Sigmoid colon (tissue), 7 donors: ENCODE measurements around the gene CAPN5. TPM values are rescaled to one million over a fixed set of nuclear protein-coding genes. Genes with fewer than 3 reads are reported as not detected.

Experiments
- DNase-seq: peaks from one replicate; pipeline ENCODE4 v3.0.0-alpha.2; 2019
- H3K27ac ChIP-seq, 4 donors: fragments of 200-600 bp; sonication (generic); one replicate each; pipeline ENCODE4 v1.5.1; 2016 to 2019; ENCODE audit warnings: mild to moderate bottlenecking in 1 of 4
- H3K27me3 ChIP-seq, 3 donors: fragments of 200-600 bp; sonication (generic); one replicate each; pipeline ENCODE4 v1.5.1; 2019; ENCODE audit warnings: mild to moderate bottlenecking in 1 of 3
- H3K36me3 ChIP-seq, 4 donors: fragments of 200-600 bp; sonication (generic); one replicate each; pipeline ENCODE4 v1.5.1; 2016 to 2019
- H3K4me1 ChIP-seq, 4 donors: fragments of 200-600 bp; sonication (generic); one replicate each; pipeline ENCODE4 v1.5.1; 2017 to 2019
- H3K4me3 ChIP-seq, 4 donors: fragments of 200-600 bp; sonication (generic); one replicate each; pipeline ENCODE4 v1.5.1; 2017 to 2019; ENCODE audit warnings: mild to moderate bottlenecking in 2 of 4, moderate library complexity in 1 of 4
- H3K9me3 ChIP-seq, 4 donors: fragments of 200-600 bp in 3 of 4; sonication (generic) in 3 of 4; one replicate each; pipeline versions ENCODE4 v1.5.1 to v1.6.1; 2013 to 2019
- CTCF ChIP-seq, 4 experiments: fragments of 450-650 bp in 3 of 4; fragments of 200-600 bp in 1 of 4; IDR thresholded peaks; one replicate each; pipeline ENCODE4 v1.5.1; 2016 to 2019; ENCODE audit warnings: antibody characterized with exemption in 4 of 4, mild to moderate bottlenecking in 3 of 4, moderate library complexity in 2 of 4
- EP300 ChIP-seq, 4 donors: sonication (generic); formaldehyde crosslinking; IDR thresholded peaks; one replicate each; pipeline ENCODE4 v1.6.1; 2017; ENCODE audit warnings: antibody characterized with exemption in 4 of 4
- POLR2A ChIP-seq, 2 donors: fragments of 450-650 bp; IDR thresholded peaks; one replicate each; pipeline ENCODE4 v1.6.1; 2016; ENCODE audit warnings: antibody characterized with exemption in 2 of 2, mild to moderate bottlenecking in 2 of 2, moderate library complexity in 2 of 2
- POLR2AphosphoS5 ChIP-seq, 4 donors: sonication (generic); formaldehyde crosslinking; IDR thresholded peaks; one replicate each; pipeline ENCODE4 v1.6.1; 2017; ENCODE audit warnings: antibody characterized with exemption in 4 of 4
- WGBS, 2 donors: extraction: QIAGEN DNeasy Blood & Tissue Kit; methylation state at CpG; one replicate each; pipeline ENCODE4 v1.1.7; 2013; 5-methylcytosine and 5-hydroxymethylcytosine counted together
- intact Hi-C: fragments of 100-400 bp; cut with DNase I; formaldehyde crosslinking; loops from one replicate; pipeline ENCODE4 v1.15.1; 2023
- polyA plus RNA-seq, 3 donors: library from polyadenylated mRNA; stranded (reverse); fragments of 200-250 nt; gene quantifications; one replicate each; pipeline ENCODE4 v1.2.3, GENCODE V29; 2013
- total RNA-seq, 4 donors: library from RNA; depleted of rRNA; stranded (reverse); fragments of >200 nt; gene quantifications; one replicate each; pipeline ENCODE4 v1.1.0, GENCODE V29; 2016
- donor health status: healthy with polysubstance abuse.
- donor health status: Bipolar disorder and iron deficiency.
- donor health status: healthy.

Gene CAPN5
- total and polyA plus RNA-seq, 7 donors, result 4.1 to 110 (median 12.5) TPM

GRCh38 chr11:77038029-77038824 is 28.5 kb upstream of the CAPN5 start:
- TF ChIP-seq POLR2AphosphoS5 (IDR thresholded peaks at IDR 0.05) (no peak), CTCF (IDR thresholded peaks at IDR 0.05) (no peak), EP300 (IDR thresholded peaks at IDR 0.05) (no peak), POLR2A (IDR thresholded peaks at IDR 0.05) (no peak)
- H3K9me3 ChIP-seq, result no peaks in the 10 kb centered on the region
- DNase-seq, result no peak
- no peak overlapping the region for H3K4me3 ChIP-seq
- no peak overlapping the region for H3K27ac ChIP-seq
- peaks cover 0 to 12% (median 9%) of the 10 kb centered on the region in 4 donors for H3K4me1 ChIP-seq
- intact Hi-C loops, result no loop called here
- 76 to 80% methylated on average over 10 of the region's 10 CpGs for WGBS, 2 donors
- H3K36me3 ChIP-seq, result no peaks in the 10 kb centered on the region
- H3K27me3 ChIP-seq, result peaks cover 10 to 54% (median 30%) of the 10 kb centered on the region in 3 donors

- Histone ChIP-seq H3K4me3 (no peak overlapping the region), H3K4me1 (peaks cover 0 to 12% (median 9%) of the 10 kb centered on the region in 4 donors), H3K27ac (no peak overlapping the region), H3K36me3 (no peaks in the 10 kb centered on the region), H3K9me3 (no peaks in the 10 kb centered on the region), H3K27me3 (peaks cover 10 to 54% (median 30%) of the 10 kb centered on the region in 3 donors)
- intact Hi-C loops, result no loop called here
- WGBS, 2 donors, result 78 to 85% methylated on average over 16 of the region's 16 CpGs
- no peak for DNase-seq
- no peak for TF ChIP-seq POLR2AphosphoS5 (IDR thresholded peaks at IDR 0.05)
- TF ChIP-seq EP300 (IDR thresholded peaks at IDR 0.05), result no peak
These were observed 27.9 kb upstream of the CAPN5 start for GRCh38 chr11:77038825-77039326.

- H3K4me3 ChIP-seq, result peak overlapping the region in 3 of 4 donors; percentile 23 to 42 (median 38)
- WGBS, 2 donors, result 19 to 31% methylated on average over 109 of the region's 109 CpGs
- H3K36me3 ChIP-seq, result no peaks in the 10 kb centered on the region
- no peaks in the 10 kb centered on the region for H3K9me3 ChIP-seq
- no peak overlapping the region for H3K27ac ChIP-seq
- intact Hi-C loops, result no loop called here
- TF ChIP-seq CTCF (IDR thresholded peaks at IDR 0.05), result peak in 3 of 4 experiments; percentile 18 to 32 (median 23)
- TF ChIP-seq POLR2A (IDR thresholded peaks at IDR 0.05), result no peak
- H3K4me1 ChIP-seq, result peaks cover 0 to 12% (median 9%) of the 10 kb centered on the region in 4 donors
- DNase-seq, result peak; percentile 54
- H3K27me3 ChIP-seq, result peaks cover 10 to 59% (median 37%) of the 10 kb centered on the region in 3 donors
These were observed 27.0 kb upstream of the CAPN5 start for GRCh38 chr11:77039491-77040400.

GRCh38 chr11:77040401-77040777 is 26.4 kb upstream of the CAPN5 start:
- intact Hi-C loops, result no loop called here
- DNase-seq, result peak; percentile 50

More at GRCh38 chr11:77040401-77040777, 26.4 kb upstream of the CAPN5 start:
- Histone ChIP-seq H3K27ac (no peak overlapping the region), H3K36me3 (no peaks in the 10 kb centered on the region), H3K9me3 (no peaks in the 10 kb centered on the region), H3K4me3 (no peak overlapping the region), H3K27me3 (peaks cover 10 to 65% (median 40%) of the 10 kb centered on the region in 3 donors), H3K4me1 (peaks cover 0 to 12% (median 9%) of the 10 kb centered on the region in 4 donors)
- WGBS, 2 donors, result 82 to 93% methylated on average over 37 of the region's 37 CpGs
- TF ChIP-seq POLR2A (IDR thresholded peaks at IDR 0.05), result no peak
- no peak for TF ChIP-seq POLR2AphosphoS5 (IDR thresholded peaks at IDR 0.05)
- TF ChIP-seq CTCF (IDR thresholded peaks at IDR 0.05), result no peak
- TF ChIP-seq EP300 (IDR thresholded peaks at IDR 0.05), result no peak
